ENCODE results near the gene CCL22. TPM values are rescaled to one million over a fixed set of nuclear protein-coding genes. Genes with fewer than 3 reads are reported as not detected.

The CCL22 gene
- total and polyA plus RNA-seq, 2 donors (not counting 1 experiment from before 2014, with no cell fraction given): not detected

GRCh38 chr16:57357330-57358085 lies 1.1 kb upstream of the CCL22 start:
- no peaks in the 10 kb centered on the region for H3K4me1 ChIP-seq (ENCODE audit: control insufficient read depth, extremely low read depth, insufficient read depth, low read length)
- no peaks in the 10 kb centered on the region for H3K27me3 ChIP-seq (ENCODE audit: control insufficient read depth, insufficient read depth, low read length)
- TF ChIP-seq EZH2 (IDR thresholded peaks at IDR 0.05; ENCODE audit: low read length, missing control alignments) (no peak), CTCF (conservative IDR thresholded peaks at IDR 0.05 in 1 of 2, IDR thresholded peaks at IDR 0.05 in 1 of 2; ENCODE audit: low read depth in 1 of 2, low read length in 2 of 2) (no peak)

DNA sequence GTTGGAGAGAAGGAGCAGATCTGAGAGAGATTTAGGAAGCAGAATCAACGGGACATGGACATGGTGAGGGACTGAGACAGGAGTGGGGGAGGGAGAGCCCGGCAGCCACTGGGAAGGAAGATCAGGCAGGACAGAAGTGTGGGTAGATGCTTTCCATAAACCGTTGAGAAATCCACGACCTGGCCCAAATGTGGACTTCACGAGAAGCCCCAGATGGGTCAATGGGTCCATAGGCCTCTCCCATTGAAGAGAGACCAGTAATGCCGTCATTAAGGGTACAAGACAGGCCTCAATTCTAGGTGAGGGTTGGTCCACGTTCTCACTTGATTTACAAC lies 530 bp upstream of the CCL22 start:
- no peaks in the 10 kb centered on the region for H3K9me3 ChIP-seq (ENCODE audit: control insufficient read depth, insufficient read depth, low read depth, low read length)
- H3K27ac ChIP-seq (ENCODE audit: insufficient read depth, low read length): no peak overlapping the region

More at GRCh38 chr16:57357330-57358085, 1.1 kb upstream of the CCL22 start:
- H3K36me3 ChIP-seq (ENCODE audit: control insufficient read depth, insufficient read depth, low read length): no peaks in the 10 kb centered on the region
- no peaks in the 10 kb centered on the region for H4K20me1 ChIP-seq (ENCODE audit: control insufficient read depth, extremely low read depth, insufficient read depth, low read length)
- no peak for DNase-seq (ENCODE audit: low read depth in 2 of 2)
- no peak overlapping the region for H2AFZ ChIP-seq (ENCODE audit: low read length)
- no peak overlapping the region for H3K9ac ChIP-seq (ENCODE audit: insufficient read depth, low read length)
- no peak overlapping the region for H3K4me2 ChIP-seq (ENCODE audit: extremely low read depth, insufficient read depth, low read length)
- no peaks in the 10 kb centered on the region for H3K9me3 ChIP-seq (ENCODE audit: control insufficient read depth, insufficient read depth, low read depth, low read length)
- no peak overlapping the region for H3K4me3 ChIP-seq (replicated peaks in 1 of 4; ENCODE audit: control extremely low read depth in 1 of 4, insufficient read depth in 1 of 4, low read depth in 3 of 4, low read length in 4 of 4)
- no peak overlapping the region for H3K27ac ChIP-seq (ENCODE audit: insufficient read depth, low read length)
- H3K79me2 ChIP-seq (ENCODE audit: control insufficient read depth, insufficient read depth, low read length): no peaks in the 10 kb centered on the region

More for the DNA sequence above, 530 bp upstream of the CCL22 start:
- no peak for DNase-seq (ENCODE audit: low read depth in 2 of 2)
- no peak for TF ChIP-seq EZH2 (IDR thresholded peaks at IDR 0.05; ENCODE audit: low read length, missing control alignments)
- TF ChIP-seq CTCF (conservative IDR thresholded peaks at IDR 0.05 in 1 of 2, IDR thresholded peaks at IDR 0.05 in 1 of 2; ENCODE audit: low read depth in 1 of 2, low read length in 2 of 2): no peak
- Histone ChIP-seq H3K4me3 (replicated peaks in 1 of 4; ENCODE audit: control extremely low read depth in 1 of 4, insufficient read depth in 1 of 4, low read depth in 3 of 4, low read length in 4 of 4) (no peak overlapping the region), H2AFZ (ENCODE audit: low read length) (no peak overlapping the region), H3K4me1 (ENCODE audit: control insufficient read depth, extremely low read depth, insufficient read depth, low read length) (no peaks in the 10 kb centered on the region), H3K79me2 (ENCODE audit: control insufficient read depth, insufficient read depth, low read length) (no peaks in the 10 kb centered on the region), H3K9ac (ENCODE audit: insufficient read depth, low read length) (no peak overlapping the region), H3K27me3 (ENCODE audit: control insufficient read depth, insufficient read depth, low read length) (no peaks in the 10 kb centered on the region), H3K4me2 (ENCODE audit: extremely low read depth, insufficient read depth, low read length) (no peak overlapping the region), H4K20me1 (ENCODE audit: control insufficient read depth, extremely low read depth, insufficient read depth, low read length) (no peaks in the 10 kb centered on the region), H3K36me3 (ENCODE audit: control insufficient read depth, insufficient read depth, low read length) (no peaks in the 10 kb centered on the region)
